Activated CD4-positive, alpha-beta T cell treated with anti-CD3 and anti-CD28 coated beads, Interleukin-2, amount 50 U/mL, for 4 hours (primary cell): ENCODE data around the gene ANKRD13B.

Source experiments
- DNase-seq, 2 experiments: peaks; one replicate each; pipeline ENCODE4 v3.0.0-alpha.2; 2020

ANKRD13B gene

DNA sequence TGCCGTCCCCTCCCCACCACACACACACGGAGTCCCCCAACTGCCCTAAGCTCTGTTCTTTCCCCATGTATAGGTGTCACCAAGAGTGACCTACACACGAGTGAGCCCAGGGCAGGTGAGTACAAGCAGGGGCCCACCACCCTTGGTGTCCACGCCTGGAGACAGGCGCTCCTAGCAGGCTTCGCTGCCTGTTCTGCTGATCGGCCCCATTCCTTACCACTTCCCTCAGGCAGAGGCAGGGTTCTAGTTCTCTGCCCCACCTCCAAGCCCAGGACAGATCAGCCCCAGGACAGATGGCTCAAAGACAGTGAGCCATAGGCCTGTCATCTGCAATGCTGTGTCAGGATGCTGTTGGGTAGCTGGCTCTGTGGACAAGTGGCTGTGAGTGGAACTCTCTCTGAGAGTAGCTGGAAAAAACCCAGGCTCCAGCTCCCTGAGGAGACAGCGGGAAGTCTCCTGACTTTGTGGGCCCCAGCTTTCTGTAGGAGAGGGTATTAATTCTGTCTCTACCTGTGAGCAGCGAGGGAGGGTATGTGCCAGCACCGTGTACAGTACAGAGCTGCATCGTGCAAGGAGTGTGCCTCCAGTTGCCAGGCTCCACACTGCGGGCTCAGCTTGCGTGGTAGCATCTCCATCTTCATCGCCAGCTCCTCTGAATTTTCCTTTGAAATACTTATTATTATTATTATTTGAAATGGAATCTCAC, 23.5 kb upstream of the ANKRD13B start:
- no peak for DNase-seq

DNA sequence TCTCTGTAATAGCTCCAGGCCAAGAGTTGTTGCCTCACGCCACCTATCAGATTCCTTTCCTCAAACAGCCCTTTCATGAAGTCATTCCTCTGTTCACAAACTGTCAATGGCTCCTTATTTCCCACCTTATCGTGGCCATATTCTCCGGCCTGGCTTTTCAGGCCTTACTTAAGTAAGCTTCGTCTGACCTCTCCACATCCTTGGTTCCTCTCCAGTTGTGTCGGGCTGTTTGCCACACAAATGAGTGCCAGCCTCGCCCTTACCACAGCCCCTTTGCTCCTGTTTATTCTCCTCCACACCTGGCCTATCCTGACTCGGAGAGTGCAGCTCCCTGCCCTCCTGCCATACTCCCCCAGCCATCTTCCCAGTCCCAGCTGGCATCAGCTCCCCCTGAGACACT, 22.4 kb upstream of the ANKRD13B start:
- no peak for DNase-seq

DNA sequence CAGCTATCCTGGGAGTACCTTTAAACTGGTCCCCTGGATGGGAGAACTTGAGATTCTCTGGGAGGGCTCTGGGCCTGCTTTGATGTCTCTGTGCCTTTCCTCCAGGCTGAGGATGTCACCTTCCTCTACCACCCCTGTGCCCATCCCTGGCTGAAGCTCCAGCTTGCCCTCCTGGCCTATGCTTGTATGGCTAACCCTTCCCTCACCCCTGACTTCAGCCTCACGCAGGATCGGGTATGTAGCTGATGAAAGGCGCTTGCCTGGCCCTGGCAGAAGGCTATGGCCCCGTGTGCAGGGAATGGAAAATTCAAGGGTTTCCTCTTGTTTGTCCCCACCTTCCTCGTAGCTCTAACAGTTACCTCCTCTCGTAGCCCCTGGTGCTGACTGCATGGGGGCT, 21.4 kb upstream of the ANKRD13B start:
- no peak for DNase-seq

DNA sequence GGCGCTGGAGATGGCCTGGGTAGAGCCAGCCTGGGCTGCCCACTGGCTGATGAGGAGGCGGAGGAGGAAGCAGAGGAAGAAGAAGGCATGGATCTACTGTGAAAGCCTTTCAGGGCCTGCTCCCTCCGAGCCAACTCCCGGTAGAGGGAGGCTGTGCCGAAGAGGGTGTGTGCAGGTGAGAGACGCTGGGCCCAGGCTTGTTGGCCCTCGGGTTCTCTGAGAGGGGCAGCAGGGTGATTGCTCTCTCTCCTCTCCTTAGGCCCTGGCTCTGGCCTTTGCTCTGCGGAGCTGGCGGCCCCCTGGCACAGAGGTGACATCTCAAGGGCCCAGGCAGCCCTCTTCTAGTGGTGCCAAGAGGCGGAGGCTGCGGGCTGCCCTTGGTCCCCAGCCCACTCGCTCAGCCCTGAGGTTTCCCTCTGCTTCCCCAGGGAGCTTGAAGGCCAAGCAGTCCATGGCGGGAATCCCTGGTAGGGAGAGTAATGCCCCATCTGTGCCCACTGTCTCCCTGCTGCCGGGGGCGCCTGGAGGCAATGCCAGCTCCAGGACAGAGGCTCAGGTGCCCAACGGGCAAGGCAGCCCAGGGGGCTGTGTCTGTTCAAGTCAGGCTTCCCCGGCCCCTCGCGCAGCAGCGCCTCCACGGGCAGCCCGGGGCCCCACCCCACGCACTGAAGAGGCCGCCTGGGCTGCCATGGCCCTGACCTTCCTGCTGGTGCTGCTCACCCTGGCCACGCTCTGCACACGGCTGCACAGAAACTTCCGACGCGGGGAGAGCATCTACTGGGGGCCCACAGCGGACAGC, 20.9 kb upstream of the ANKRD13B start:
- DNase-seq: no peak

DNA sequence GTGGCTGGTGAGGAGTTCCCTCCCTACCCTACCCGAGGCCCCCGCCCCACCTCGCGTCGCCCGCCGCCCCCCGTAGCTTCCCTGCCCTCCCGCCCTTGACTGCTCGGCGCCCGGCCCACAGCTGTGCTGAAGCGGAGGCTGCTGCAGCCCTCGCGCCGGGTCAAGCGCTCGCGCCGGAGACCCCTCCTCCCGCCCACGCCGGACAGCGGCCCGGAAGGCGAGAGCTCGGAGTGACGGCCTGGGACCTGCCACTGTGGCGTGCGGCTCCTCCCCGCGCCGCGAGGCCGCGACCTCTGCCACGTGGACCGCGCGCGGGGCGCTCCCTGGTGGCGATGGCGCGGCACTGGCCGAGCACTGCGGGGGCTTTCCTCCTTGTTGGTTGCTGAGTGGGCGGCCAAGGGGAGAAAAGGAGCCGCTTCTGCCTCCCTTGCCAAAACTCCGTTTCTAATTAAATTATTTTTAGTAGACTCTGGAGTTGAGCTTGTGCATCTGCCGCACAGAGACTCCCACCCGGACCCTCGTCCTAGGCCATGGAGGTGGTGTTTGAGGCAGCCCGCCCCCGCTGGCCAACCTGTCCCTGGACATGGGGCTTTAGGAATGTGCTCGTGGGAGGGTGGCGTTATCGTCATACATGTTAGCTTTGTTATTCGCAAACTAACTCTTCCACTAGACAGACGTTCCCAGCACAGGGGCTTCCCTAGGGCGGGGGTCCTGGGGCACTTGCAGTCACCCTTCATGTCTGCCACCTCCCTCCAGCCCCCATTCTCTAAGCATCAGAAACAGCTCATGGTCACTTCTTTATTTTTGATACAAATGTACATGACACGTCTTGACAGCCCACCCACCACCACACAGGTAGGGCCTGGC, 20.0 kb upstream of the ANKRD13B start:
- peak; percentile 49 to 52 for DNase-seq

DNA sequence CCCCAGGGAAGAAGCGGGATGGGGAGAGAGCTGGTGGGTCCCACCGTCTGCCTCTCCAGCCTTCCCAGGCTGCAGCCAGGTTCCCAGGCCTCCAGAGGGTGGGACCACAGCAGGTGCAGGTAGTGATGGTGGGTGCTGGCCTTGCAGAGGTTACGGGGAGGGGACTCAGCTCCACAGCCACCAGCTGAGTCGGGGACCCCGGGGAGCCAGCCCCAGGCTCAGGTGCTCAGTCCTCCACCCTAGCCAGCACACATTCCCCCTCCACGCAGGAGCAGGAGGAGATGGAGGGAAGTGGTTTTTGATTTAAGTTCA, 19.4 kb upstream of the ANKRD13B start:
- no peak for DNase-seq

DNA sequence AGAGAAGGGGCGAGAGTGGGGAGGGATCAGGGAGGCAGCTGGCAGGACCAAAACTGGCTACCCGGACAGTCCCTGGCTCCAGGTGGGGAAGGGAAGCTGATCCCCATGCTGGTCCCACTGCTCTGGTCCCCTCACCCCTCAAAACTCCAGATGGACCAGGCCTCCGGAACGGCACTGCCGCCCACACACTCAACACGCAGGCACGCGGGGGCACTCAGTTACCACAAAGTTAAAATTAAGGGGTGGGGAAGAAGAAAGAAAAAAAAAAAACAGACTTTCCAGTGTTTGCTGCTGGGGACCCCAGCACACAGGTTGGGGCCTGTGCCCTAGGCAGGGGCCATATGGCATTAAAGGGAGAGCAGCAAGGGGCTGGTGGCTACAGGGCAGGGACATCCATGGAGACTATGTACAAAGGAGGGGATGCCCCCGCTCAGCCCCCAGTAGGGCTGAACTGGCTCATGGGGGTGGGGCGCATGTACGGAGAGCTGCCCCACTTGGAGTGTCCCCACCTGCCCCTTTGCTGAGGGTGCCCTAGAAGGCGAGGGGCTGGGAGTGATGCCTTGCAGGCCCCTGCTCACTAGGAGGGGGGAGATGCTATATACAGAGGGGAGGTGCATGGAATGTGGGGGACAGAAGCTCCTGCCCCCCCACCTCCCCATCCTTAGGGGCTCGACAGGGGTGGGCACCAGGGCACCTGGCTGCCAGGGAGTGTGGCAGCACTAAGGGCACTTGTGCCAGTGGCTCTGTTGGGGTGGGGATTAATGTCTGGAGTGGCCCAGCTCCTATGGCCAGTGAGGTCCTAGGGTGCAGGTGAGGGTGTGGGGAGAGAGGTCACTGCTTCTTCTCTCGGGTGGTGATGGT, 18.8 kb upstream of the ANKRD13B start:
- DNase-seq: no peak

DNA sequence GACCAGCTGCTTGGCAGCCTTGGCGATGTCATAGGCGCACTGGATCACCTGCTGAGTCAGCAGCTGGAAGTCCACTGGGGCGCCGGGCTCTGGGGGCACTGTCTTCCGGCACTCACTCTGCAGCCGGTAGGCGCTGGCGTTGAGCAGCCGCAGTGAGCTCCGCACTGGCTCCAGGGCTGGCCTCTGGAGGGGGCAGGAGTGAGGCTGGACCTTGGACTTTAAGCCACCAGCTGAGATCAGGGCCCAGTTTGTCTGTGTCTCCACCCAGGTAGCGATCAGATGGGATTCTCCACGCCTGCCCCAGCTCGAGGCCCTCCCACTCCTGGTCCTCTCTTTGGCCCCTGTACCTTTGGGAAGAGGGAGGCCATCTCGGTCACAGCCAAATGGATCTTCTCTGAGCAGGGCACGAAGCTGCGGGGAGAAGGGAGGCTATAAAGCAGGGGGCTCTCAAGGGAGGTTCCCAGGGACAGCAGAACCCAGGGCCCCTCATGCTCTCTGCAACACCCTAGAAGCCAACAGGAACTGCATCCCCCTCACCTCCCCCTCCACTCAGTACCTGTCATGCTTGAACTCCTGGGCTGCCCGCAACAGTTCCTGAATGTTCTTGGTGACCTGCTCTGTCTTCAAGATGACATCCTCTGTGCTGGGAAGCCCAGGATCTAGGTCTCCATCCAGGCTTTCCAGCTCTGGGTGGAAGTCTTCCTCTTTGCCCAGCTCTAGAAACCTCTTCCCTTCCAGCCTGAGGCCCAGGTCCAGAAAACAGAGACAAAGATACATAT, 18.0 kb upstream of the ANKRD13B start:
- DNase-seq: no peak

DNA sequence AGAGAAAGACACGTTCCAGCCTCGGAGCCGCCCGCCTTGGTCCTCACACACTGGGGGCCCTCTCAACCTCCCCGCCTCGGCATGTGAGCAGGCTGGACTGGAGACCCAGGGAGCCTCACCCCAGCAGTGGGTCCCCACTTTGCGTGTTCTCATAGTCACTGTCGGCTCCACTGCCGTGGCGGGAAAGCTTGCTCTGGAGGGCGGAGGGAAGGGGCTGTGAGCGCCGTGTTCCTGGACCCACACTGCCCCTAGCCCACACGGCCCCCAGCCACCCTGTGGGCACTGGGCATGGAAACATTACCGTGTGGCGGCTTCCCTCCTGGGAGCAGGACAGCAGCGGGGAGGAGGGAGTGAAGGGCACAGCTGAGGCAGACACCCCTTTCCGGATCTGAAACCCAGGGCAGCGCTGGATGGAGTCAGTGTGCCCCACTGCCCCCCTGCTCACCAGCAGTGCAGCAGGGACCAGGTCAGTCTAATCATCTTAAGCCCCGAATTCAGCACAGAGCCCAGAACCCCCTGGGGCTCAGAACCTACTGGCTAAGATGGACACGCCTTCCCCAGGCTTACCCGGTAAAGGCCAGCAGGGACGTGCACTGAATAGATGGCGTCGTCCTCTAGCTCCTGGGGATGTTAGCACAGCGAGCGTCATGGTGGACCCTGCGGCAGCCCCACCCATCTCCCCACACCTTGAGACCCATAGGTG, 17.3 kb upstream of the ANKRD13B start:
- no peak for DNase-seq

DNA sequence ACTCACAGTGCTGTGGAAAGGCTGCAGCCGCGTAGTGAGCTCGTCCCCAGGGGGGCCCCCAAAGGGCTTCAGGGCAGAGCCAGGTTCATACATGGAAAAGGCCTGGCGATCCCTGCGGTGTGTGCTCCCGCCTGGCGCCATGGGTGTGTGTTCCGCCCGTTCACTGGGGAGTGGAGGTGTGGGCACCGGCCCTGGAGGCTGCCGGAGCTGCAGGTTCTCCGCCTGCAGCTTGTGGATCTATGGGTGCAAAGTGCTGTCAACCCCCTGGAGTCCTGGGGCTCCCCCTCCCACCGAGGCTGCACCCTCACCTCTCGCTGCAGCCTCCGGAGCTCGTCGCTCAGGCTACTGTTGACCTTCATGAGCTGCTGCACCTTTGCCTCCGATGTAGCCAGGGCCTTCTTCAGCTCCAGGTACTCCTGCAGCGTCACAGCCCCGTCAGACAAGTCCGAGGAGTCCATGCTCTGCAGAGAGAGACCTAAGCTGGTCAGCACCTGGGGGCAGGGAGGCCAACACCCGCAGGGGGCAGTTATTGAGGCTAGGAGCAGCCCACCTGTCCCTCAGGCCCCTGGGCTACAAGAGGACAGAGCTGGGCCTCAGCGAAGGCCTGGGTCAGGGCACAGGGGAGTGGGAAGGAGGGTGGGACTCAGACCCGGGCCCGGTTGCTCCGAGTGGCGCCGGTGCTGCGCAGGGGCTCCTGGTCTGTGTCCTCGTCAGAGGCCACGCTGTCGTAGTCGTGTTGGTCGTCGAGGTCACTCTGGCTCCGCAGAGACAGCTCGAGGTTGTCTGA, 16.5 kb upstream of the ANKRD13B start:
- no peak for DNase-seq

DNA sequence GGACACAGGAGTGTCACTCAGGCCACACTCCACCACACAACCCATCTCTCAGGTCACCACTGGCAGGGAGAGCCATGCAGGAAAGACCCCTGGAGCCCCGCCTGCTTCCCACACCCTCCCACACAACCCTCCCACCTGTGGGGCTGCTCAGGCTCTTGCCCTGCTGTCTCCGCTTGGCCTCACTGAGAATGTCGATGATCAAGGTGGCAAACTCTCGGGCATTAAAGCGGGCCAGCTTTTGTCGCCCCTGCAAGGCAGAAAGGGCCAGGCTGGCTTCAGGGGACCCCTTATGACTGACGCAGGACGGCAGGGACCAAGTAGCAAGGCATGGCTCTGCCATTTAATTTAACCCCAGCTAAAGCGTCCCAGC, 15.9 kb upstream of the ANKRD13B start:
- no peak for DNase-seq

DNA sequence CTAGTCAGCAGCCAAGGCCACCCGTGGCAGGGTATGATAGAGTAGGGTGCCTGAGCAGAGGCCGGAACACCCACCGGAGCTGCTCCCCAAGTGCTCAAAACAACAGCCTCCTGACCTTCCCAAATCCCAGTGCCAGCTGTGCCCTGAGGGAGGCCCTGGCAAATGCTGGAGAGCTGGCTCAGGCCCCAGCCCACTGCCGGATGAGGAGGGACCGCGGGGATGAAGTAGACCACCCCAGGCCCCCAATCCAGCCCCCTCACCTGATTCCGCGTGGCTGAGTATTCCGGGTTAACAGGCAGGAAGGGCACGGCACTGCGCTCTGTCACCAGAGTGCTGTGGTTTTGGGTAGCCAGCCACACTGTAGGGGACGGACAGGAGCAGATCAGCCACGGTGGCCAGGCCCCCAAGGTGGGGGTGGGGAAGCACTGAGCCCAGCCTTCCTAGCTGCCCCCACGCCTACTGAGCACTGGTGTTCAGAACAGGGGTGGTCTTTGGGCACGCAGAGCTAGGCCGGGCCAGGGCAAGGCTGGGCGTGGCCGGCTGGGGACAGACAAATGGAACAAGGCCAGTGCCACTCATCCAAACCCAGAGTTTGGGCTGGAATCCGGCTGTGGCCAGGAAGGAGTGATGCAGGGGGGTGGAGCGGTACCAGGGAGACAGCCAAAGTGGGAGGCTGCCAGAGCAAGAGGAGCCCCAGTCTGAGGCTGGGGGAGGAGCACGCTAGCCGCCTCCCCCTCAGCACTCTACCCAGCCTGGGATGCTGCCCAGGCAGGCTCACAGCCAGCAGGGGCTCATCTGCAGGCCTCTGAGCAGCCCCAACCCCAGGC, 15.3 kb upstream of the ANKRD13B start:
- DNase-seq: no peak

DNA sequence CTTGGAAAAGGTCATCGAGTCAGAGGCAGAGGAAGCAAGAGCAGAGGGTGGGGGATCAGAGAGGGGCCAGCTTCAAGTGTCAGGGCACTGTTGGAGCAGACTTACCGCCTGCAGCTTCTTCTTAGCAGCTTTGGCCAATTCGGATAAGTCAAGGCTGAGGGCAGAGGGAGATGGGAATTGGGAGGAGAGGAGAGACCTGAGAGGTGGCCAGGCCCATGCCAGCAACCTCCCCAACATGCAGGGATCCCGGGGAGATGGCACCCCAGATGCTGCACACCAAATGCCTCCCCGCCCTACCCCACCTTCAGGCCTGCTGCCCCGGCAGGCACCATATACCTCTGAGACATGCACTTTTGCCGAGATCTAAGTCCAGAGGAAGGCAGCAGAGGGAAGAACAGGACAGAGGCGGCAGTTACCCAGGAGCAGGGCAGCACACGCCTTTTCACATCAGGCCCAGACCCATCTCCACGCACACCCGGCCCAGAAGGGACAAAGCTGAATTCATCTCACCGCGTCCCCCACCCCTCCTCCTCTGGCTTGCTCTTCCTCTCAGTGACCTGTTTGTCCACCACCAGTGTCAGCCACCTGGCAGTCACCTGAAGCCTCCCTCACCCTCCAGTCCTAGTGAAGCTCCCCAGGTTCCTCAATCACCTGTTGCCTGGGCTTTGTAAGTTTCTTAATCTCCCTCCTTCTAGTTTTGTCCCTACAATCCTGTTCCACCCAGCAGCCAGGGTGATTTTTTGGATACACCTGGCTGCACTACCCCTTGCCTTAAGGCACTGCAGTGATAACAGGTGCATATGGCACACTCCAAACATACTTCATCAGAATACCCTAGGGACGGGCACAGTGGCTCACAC, 14.1 kb upstream of the ANKRD13B start:
- DNase-seq: no peak

DNA sequence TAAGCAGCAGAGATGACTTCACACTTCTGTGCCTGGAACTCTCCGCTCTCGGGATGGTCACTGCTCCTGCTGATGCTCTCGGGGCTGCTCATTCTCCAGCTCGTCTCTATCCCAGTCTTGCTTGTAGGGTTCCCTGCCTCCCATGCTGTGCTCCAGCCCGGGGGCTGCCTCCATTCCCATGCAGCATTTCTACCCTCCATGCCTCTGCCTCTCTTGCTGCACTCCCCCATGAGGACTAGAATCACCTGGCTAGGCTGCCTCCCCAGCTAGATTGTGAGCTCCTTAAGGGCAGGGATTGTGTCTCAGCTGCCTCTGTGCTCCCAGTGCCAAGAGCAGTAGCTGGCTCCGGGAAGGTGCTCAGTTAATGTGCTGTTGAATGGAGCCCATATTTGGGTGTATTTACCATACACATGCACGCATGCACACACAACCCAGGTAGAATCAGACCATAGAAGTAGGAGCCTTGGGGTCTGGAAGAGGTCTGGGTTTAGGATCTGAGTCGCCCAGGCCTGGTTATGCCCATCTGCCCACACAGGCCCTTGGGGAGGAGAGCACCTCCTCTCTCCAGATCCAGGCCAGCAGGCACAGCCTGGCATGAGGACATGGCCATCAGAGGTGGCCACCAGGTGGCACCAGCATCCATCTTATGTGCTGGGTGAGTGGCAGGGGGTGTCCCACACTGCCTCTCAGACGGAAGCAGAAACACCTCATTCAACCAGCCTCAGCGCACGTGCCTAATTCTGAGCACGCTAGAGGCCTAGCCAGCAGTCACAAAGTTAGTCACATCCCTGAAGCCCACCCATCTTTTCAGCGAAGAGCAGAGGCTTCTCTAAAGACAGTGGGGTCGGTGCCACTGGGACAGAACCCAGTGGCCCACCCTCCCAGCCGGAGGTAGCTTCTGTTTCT, 12.8 kb upstream of the ANKRD13B start:
- peak; percentile 90 to 91 for DNase-seq

DNA sequence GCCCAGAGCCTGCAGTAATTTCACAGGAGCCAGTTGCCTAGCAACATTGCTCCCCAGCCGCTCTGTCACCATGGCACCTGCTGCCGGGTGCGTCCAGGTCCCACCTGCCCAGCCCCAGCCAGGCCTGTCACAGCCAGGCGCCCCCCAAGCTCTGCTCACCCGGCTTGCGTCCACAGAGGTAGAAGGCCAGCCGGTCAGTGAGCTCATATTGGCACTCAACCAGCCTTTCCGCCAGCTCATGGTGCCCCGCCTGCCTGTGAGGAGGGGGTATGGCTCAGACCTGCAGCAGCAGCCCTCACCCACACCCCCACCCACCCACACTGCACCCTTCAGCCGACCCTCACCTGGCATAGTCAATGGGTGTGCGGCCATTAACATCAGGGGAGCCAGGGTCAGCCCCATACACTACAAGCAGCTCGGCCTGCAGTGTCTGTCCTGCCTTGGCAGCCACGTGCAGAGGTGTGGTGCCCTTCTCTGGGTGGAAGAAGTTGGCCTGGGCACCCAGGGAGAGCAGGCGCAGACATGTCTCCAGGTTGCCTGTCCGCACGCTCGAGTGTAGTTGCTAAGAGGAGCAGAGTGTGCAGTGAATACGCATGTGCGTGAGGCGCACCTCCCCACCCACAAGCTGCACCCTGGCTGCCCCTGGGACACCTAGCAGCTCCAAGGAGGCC, 11.2 kb upstream of the ANKRD13B start:
- DNase-seq: no peak

DNA sequence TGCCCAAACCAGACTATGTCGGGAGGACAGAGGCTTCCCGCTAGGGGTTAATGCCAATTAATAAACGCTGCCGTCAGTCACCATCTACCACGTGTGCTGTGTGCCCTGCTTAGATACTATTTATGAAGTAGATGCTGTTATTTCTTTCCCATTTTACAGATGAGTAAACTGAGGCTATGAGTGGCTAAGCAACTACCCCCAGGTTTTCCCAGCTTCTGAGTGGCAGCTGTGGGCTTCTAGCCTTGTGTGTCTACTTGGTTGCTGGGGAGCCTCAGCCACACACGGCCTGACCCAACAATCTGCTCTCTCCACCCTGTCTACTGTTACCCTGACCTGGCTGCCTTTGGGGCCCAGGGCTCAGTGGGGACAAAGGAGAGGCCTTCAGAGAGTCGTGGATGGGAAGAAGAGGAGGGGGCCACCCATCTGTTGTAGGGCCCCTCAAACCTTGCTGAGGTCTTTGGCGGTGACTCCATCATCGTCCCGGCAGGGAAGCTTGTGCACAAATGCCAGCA, 10.6 kb upstream of the ANKRD13B start:
- DNase-seq: no peak

DNA sequence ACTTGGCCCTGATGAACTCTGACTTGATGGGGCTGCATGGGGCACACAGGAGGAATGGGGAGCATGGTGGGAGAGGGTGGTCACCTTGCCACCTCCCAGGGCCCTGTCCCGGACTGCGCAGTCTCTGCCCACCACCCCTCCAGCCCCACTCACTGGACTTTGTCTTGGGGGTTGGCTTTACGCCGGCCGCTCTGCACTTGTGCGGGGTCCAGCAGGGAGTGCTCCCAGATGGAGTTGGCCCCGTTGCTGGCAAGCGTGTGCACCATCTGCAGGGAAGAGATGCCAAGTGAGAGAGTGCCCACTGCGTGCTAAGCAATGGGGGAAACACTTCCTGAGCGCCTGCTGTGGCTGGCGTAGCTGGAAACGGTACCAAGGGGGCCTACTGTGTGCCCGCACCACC, 10.2 kb upstream of the ANKRD13B start:
- DNase-seq: no peak
